ENCODE data around the gene ASAP2.

The ASAP2 gene

GRCh38 chr2:9287400-9288045, 80.9 kb downstream of the ASAP2 start:
- no peak for TF ChIP-seq CTCF (IDR thresholded peaks at IDR 0.05; ENCODE audit: borderline replicate concordance, insufficient read depth, low read depth, low read length)
- H3K4me3 ChIP-seq (ENCODE audit: low read depth, low read length) = no peak overlapping the region

DNA sequence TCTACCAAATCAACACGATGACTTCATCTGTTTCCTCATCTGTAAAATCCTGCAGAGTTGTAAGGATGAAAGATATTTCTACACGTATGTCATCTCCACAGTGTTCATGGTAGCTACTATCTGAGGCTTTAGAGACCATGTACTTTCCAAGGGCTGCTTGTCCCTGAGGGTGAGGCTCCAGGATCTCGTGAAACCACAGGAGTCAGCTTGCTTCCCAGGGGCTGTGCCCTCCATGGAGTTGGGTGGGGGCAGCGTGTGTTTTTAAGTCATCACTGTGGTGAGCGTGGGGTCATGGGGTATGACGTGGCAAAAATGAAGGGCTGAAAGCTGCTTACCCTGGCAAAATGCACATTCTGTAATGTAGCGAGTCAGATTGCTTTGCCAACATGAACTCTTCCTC, 81.6 kb downstream of the ASAP2 start:
- H3K4me3 ChIP-seq (ENCODE audit: low read depth, low read length) = no peak overlapping the region
- TF ChIP-seq CTCF (IDR thresholded peaks at IDR 0.05; ENCODE audit: borderline replicate concordance, insufficient read depth, low read depth, low read length) = no peak

GRCh38 chr2:9288681-9289338, 82.2 kb downstream of the ASAP2 start:
- no peak overlapping the region for H3K4me3 ChIP-seq (ENCODE audit: low read depth, low read length)
- TF ChIP-seq CTCF (IDR thresholded peaks at IDR 0.05; ENCODE audit: borderline replicate concordance, insufficient read depth, low read depth, low read length) = no peak

DNA sequence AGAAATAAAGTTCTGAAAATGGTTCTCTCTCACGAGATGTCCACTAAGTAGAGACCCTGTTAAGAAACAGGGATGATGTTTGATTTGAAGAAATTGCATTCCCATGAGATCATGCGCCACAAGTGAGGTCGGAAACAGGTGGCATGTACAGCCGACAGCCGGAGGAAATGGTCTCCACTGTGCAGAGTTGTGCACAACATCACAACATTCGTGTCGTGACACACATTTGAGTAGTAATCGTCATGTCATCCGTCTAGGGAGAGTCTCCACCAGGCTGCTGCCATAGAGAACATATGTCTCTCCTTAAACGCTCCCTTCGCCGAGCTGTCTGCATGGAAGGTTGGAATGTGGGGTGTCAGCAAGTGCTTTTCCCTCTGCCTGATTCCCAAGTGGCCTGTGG, 84.7 kb downstream of the ASAP2 start:
- TF ChIP-seq CTCF (IDR thresholded peaks at IDR 0.05; ENCODE audit: borderline replicate concordance, insufficient read depth, low read depth, low read length) = no peak
- H3K4me3 ChIP-seq (ENCODE audit: low read depth, low read length) = no peak overlapping the region

GRCh38 chr2:9291866-9292265, 85.3 kb downstream of the ASAP2 start:
- TF ChIP-seq CTCF (IDR thresholded peaks at IDR 0.05; ENCODE audit: borderline replicate concordance, insufficient read depth, low read depth, low read length) = no peak
- H3K4me3 ChIP-seq (ENCODE audit: low read depth, low read length) = no peak overlapping the region

DNA sequence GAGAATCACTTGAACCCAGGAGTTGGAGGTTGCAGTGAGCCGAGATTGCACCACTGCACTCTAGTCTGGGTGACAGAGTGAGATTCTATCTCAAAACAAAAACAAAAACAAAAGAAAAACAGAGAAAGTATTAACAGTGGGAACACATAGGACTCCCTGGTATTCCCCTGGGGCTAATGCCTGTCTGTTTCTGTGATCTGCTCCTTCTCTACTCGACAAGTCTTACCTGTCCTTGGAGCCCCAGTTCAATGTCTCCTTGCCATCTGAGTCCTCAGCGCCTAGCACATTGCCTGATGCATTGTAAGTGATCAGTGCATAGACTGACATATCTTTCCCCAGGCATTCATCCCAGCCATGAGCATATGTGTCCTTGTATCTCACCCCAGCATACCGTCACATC, 85.8 kb downstream of the ASAP2 start:
- TF ChIP-seq CTCF (IDR thresholded peaks at IDR 0.05; ENCODE audit: borderline replicate concordance, insufficient read depth, low read depth, low read length) = no peak
- no peak overlapping the region for H3K4me3 ChIP-seq (ENCODE audit: low read depth, low read length)

GRCh38 chr2:9294764-9295163, 88.2 kb downstream of the ASAP2 start:
- TF ChIP-seq CTCF (IDR thresholded peaks at IDR 0.05; ENCODE audit: borderline replicate concordance, insufficient read depth, low read depth, low read length) = no peak
- H3K4me3 ChIP-seq (ENCODE audit: low read depth, low read length) = no peak overlapping the region

Measured in GM12875 (cell line).